HEK293 (cell line): ENCODE results near the gene MAP4K5.
A peak's percentile ranks its signal among the peaks of the same experiment; 100 is the strongest.

Experiments used
- CTCF ChIA-PET: fragments of 350-600 bp; formaldehyde crosslinking; extraction: SDS; loops from one replicate; lab custom pipeline; 2021; ENCODE audit warnings: antibody characterized with exemption; lab: Yijun Ruan, JAX
- POLR2A ChIA-PET: fragments of 300-600 bp; formaldehyde crosslinking; extraction: SDS; loops from one replicate; lab custom pipeline; 2020; ENCODE audit warnings: antibody characterized with exemption, inconsistent platforms; lab: Yijun Ruan, JAX
- H3K27ac ChIP-seq: fragments of 200-500 bp; sonication (Bioruptor generic); 2 replicates; pipeline ENCODE4 v1.5.1; 2014; ENCODE audit warnings: low read depth, low read length, control low read depth, inconsistent platforms; ENCODE audit errors: extremely low read depth
- H3K36me3 ChIP-seq, 2 experiments: fragments of 200-500 bp in 1 of 2; sonication (Bioruptor generic) in 1 of 2; 1 replicate in 1 of 2; 2 replicates in 1 of 2; pipeline ENCODE4 v1.5.1; 2014 to 2017; ENCODE audit warnings: inconsistent platforms in 2 of 2, low read length in 2 of 2; ENCODE audit not compliant: control insufficient read depth in 2 of 2, insufficient read depth in 1 of 2
- H3K4me1 ChIP-seq: fragments of 200-500 bp; sonication (Bioruptor generic); 2 replicates; pipeline ENCODE4 v1.5.1; 2014; ENCODE audit warnings: mild to moderate bottlenecking, low read length, inconsistent platforms; ENCODE audit not compliant: control insufficient read depth, insufficient read depth
- H3K4me3 ChIP-seq: 2 replicates; pipeline ENCODE4 v1.5.1; 2011; ENCODE audit warnings: low read depth, mild to moderate bottlenecking, control low read depth, low read length, moderate library complexity
- H3K9me3 ChIP-seq: fragments of 200-500 bp; sonication (Bioruptor generic); 2 replicates; pipeline ENCODE4 v1.5.1; 2014; ENCODE audit warnings: low read depth, low read length, inconsistent platforms; ENCODE audit not compliant: control insufficient read depth, insufficient read depth
- FEZF1 ChIP-seq: fragments of 450-650 bp; formaldehyde crosslinking; IDR thresholded peaks from 2 replicates; pipeline ENCODE4 v1.5.1; 2016; ENCODE audit warnings: missing biosample characterization, missing genetic modification characterization
- KLF1 ChIP-seq: fragments of 450-650 bp; formaldehyde crosslinking; IDR thresholded peaks from 2 replicates; pipeline ENCODE4 v1.5.1; 2016; ENCODE audit warnings: missing biosample characterization, missing genetic modification characterization
- OSR2 ChIP-seq: fragments of 450-650 bp; formaldehyde crosslinking; IDR thresholded peaks from 2 replicates; pipeline ENCODE4 v1.5.1; 2016; ENCODE audit warnings: missing biosample characterization, missing genetic modification characterization
- ZNF140 ChIP-seq: fragments of 450-650 bp; formaldehyde crosslinking; IDR thresholded peaks from 2 replicates; pipeline ENCODE4 v1.5.1; 2016; ENCODE audit warnings: missing biosample characterization, missing genetic modification characterization
- ZNF239 ChIP-seq: fragments of 450-650 bp; formaldehyde crosslinking; IDR thresholded peaks from 2 replicates; pipeline ENCODE4 v1.5.1; 2016; ENCODE audit warnings: missing biosample characterization, missing genetic modification characterization
- ZNF274 ChIP-seq, 2 experiments: fragments of 200-500 bp in 1 of 2; fragments of 450-650 bp in 1 of 2; sonication (Bioruptor generic) in 1 of 2; formaldehyde crosslinking in 1 of 2; IDR thresholded peaks; 2 replicates each; pipeline versions ENCODE4 v1.5.1 to v1.6.1; 2014 to 2016; ENCODE audit warnings: borderline replicate concordance in 1 of 2, inconsistent platforms in 1 of 2, low read length in 1 of 2, missing biosample characterization in 1 of 2, missing genetic modification characterization in 1 of 2
- ZNF292 ChIP-seq: fragments of 450-650 bp; formaldehyde crosslinking; IDR thresholded peaks from 2 replicates; pipeline ENCODE4 v1.5.1; 2016; ENCODE audit warnings: low read depth, missing biosample characterization, missing genetic modification characterization, borderline replicate concordance
- ZNF544 ChIP-seq: fragments of 450-650 bp; formaldehyde crosslinking; IDR thresholded peaks from 2 replicates; pipeline ENCODE4 v1.5.0; 2017; ENCODE audit warnings: missing biosample characterization, missing genetic modification characterization
- ZNF658 ChIP-seq: fragments of 450-650 bp; formaldehyde crosslinking; IDR thresholded peaks from 2 replicates; pipeline ENCODE4; 2016; ENCODE audit warnings: missing biosample characterization, missing genetic modification characterization
- ZNF747 ChIP-seq: fragments of 450-650 bp; formaldehyde crosslinking; IDR thresholded peaks from 2 replicates; pipeline ENCODE4 v1.5.1; 2016; ENCODE audit warnings: missing biosample characterization, missing genetic modification characterization
- ZNF843 ChIP-seq: fragments of 450-650 bp; formaldehyde crosslinking; IDR thresholded peaks from 2 replicates; pipeline ENCODE4 v1.5.1; 2016; ENCODE audit warnings: missing biosample characterization, missing genetic modification characterization
- TF ChIP-seq, protein P1 (sequence below): fragments of 450-650 bp; formaldehyde crosslinking; IDR thresholded peaks from 2 replicates; pipeline ENCODE4 v1.5.1; 2016; ENCODE audit warnings: missing biosample characterization, missing genetic modification characterization
- TF ChIP-seq, protein P2 (sequence below): fragments of 450-650 bp; formaldehyde crosslinking; IDR thresholded peaks from 2 replicates; pipeline ENCODE4 v1.5.1; 2016; ENCODE audit warnings: missing biosample characterization, missing genetic modification characterization
- TF ChIP-seq, protein P3 (sequence below): IDR thresholded peaks from 2 replicates; pipeline ENCODE4 v1.6.1; 2011; ENCODE audit warnings: mild to moderate bottlenecking, low read depth, low read length, borderline replicate concordance
- TF ChIP-seq, protein P4 (sequence below): sonication (generic); formaldehyde crosslinking; IDR thresholded peaks from 2 replicates; pipeline ENCODE4 v1.8.1; 2022; ENCODE audit warnings: mild to moderate bottlenecking, moderate library complexity, missing genetic modification reagents
- TF ChIP-seq, protein P5 (sequence below): fragments of 450-650 bp; formaldehyde crosslinking; IDR thresholded peaks from 2 replicates; pipeline ENCODE4 v1.5.1; 2016; ENCODE audit warnings: missing biosample characterization, missing genetic modification characterization

Gene MAP4K5

DNA sequence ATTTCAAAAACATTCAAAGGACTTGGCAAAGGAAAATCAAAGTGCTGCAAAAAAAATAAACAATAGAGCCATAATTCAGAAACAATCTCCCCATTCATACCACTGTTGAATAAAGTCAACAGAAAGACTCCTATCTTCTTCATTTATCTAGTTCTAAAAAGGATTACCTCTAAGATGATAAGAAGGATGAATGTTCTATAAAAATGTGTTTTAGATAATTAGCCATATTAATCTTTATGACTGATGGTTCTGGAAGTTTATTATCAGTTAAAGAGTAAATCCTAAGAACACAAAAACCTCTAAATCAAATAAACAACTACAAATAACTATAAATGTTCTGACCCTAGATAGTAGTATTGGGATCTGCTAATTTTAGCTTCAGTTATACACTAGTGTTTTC lies 97.8 kb downstream of the MAP4K5 start (continued):
- TF ChIP-seq KLF1 (tag by site-specific recombination) (no peak), FEZF1 (tag by site-specific recombination) (peak; percentile 55; the same call in 1 of the 2 replicates)

DNA sequence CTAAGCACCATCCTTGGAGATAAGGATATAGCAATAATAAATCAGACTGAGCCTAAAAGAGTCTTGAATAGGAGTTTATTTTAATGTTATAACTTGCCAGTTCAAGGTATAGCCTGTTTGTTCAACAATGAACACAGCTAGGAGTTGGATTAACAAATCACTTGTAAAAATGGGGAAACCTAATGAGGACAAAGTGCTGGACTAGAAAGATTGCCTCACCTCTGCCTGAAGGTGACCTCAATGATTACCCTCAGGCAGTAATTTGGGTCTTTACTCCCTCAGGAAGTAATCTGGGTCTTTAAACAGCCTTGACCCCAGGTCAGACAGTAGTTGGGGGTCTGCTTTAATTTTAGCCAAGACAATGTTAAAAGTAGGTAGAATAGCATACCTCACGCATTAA lies 100.2 kb downstream of the MAP4K5 start:
- CTCF ChIA-PET, result interaction anchor here (0.7 kb wide), 1 partner anchor 48 kb away, joined by 4 read pairs; no protein-coding TSS in a partner anchor
- H3K4me1 ChIP-seq, result peaks cover 7% of the 10 kb centered on the region; the same call in 1 of the 2 replicates
- POLR2A ChIA-PET, result no interaction called here
- TF ChIP-seq KLF1 (tag by site-specific recombination) (no peak), ZNF747 (tag by site-specific recombination) (no peak), ZNF274 (IDR thresholded peaks at IDR 0.05; ENCODE audit: low read length) (no peak), ZNF274 (tag by site-specific recombination; IDR thresholded peaks at IDR 0.05; ENCODE audit: borderline replicate concordance) (no peak), ZNF239 (tag by site-specific recombination) (no peak), ZNF658 (tag by site-specific recombination) (no peak), ZNF292 (tag by site-specific recombination) (no peak), ZNF140 (tag by site-specific recombination) (no peak), OSR2 (tag by site-specific recombination) (no peak), ZNF544 (tag by site-specific recombination) (no peak), ZNF843 (tag by site-specific recombination) (no peak)
- TF ChIP-seq, protein P1, sequence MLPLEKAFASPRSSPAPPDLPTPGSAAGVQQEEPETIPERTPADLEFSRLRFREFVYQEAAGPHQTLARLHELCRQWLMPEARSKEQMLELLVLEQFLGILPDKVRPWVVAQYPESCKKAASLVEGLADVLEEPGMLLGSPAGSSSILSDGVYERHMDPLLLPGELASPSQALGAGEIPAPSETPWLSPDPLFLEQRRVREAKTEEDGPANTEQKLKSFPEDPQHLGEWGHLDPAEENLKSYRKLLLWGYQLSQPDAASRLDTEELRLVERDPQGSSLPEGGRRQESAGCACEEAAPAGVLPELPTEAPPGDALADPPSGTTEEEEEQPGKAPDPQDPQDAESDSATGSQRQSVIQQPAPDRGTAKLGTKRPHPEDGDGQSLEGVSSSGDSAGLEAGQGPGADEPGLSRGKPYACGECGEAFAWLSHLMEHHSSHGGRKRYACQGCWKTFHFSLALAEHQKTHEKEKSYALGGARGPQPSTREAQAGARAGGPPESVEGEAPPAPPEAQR (tag by site-specific recombination), result no peak
- TF ChIP-seq, protein P2, sequence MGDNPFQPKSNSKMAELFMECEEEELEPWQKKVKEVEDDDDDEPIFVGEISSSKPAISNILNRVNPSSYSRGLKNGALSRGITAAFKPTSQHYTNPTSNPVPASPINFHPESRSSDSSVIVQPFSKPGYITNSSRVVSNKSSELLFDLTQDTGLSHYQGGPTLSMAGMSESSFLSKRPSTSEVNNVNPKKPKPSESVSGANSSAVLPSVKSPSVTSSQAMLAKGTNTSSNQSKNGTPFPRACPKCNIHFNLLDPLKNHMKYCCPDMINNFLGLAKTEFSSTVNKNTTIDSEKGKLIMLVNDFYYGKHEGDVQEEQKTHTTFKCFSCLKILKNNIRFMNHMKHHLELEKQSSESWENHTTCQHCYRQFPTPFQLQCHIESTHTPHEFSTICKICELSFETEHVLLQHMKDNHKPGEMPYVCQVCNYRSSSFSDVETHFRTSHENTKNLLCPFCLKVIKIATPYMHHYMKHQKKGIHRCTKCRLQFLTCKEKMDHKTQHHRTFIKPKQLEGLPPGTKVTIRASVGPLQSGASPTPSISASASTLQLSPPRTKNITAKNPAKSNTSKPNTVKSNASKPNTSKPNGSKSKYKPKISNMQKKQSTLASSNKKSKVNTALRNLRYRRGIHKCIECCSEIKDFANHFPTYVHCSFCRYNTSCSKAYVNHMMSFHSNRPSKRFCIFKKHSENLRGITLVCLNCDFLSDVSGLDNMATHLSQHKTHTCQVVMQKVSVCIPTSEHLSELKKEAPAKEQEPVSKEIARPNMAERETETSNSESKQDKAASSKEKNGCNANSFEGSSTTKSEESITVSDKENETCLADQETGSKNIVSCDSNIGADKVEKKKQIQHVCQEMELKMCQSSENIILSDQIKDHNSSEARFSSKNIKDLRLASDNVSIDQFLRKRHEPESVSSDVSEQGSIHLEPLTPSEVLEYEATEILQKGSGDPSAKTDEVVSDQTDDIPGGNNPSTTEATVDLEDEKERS, result no peak
- TF ChIP-seq, protein P3, sequence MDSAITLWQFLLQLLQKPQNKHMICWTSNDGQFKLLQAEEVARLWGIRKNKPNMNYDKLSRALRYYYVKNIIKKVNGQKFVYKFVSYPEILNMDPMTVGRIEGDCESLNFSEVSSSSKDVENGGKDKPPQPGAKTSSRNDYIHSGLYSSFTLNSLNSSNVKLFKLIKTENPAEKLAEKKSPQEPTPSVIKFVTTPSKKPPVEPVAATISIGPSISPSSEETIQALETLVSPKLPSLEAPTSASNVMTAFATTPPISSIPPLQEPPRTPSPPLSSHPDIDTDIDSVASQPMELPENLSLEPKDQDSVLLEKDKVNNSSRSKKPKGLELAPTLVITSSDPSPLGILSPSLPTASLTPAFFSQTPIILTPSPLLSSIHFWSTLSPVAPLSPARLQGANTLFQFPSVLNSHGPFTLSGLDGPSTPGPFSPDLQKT, result no peak
- TF ChIP-seq, protein P4, sequence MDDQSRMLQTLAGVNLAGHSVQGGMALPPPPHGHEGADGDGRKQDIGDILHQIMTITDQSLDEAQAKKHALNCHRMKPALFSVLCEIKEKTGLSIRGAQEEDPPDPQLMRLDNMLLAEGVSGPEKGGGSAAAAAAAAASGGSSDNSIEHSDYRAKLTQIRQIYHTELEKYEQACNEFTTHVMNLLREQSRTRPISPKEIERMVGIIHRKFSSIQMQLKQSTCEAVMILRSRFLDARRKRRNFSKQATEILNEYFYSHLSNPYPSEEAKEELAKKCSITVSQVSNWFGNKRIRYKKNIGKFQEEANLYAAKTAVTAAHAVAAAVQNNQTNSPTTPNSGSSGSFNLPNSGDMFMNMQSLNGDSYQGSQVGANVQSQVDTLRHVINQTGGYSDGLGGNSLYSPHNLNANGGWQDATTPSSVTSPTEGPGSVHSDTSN (CRISPR knock-in tag), result no peak
- TF ChIP-seq, protein P5, sequence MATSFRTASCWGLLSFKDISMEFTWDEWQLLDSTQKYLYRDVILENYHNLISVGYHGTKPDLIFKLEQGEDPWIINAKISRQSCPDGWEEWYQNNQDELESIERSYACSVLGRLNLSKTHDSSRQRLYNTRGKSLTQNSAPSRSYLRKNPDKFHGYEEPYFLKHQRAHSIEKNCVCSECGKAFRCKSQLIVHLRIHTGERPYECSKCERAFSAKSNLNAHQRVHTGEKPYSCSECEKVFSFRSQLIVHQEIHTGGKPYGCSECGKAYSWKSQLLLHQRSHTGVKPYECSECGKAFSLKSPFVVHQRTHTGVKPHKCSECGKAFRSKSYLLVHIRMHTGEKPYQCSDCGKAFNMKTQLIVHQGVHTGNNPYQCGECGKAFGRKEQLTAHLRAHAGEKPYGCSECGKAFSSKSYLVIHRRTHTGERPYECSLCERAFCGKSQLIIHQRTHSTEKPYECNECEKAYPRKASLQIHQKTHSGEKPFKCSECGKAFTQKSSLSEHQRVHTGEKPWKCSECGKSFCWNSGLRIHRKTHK (tag by site-specific recombination), result no peak
- no peak overlapping the region for H3K27ac ChIP-seq
- peaks cover 2% of the 10 kb centered on the region; the same call in 1 of the 2 replicates for H3K9me3 ChIP-seq
- no peak overlapping the region for H3K4me3 ChIP-seq
- H3K36me3 ChIP-seq, result peaks cover 21 to 23% of the 10 kb centered on the region in 2 experiments
